ENCODE results near the gene ANXA4.
"Not testable (repeated sequence)": the region's sequence is repeated elsewhere in the genome, so short reads cannot be mapped to it uniquely, and the experiment has no call there.

ANXA4 gene

DNA sequence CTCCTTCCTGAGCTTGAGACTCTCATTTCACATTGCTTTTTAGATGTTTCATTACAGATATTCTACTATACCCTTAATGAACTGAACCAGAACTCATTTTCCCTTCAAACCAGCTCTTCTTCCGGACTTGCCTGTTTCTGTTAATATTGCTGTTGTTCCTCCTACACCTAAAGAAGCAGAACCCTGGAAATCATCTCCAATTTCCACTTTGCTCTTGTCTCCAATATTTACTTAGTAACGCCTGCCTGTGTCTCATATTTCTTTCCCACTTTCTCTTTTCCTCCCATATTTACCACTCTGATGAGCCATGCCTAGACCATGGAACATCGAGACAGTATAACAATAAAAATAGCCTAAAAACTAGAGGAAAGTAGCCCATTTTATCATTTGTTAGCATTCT lies 69.7 kb downstream of the ANXA4 start:
- no peak for DNase-seq

DNA sequence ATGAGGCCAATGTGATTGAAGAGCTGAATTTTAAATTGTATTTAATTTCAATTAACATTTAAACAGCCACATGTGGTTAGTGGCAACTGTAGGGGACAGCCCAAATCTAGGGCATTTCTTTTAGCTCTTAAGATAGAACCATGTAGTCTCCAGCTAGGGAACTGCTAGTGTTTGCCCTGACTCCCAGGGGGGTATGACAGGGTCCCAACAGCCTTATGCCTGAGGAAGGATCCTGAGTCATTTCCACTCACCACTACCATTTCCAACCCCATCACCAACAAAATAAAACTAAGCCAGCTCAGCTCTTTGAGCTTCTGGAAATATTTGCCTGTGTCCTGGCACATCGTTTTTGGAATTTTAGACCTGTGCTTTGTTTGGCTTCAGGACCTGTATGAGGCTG lies 73.8 kb downstream of the ANXA4 start:
- DNase-seq, result no peak

DNA sequence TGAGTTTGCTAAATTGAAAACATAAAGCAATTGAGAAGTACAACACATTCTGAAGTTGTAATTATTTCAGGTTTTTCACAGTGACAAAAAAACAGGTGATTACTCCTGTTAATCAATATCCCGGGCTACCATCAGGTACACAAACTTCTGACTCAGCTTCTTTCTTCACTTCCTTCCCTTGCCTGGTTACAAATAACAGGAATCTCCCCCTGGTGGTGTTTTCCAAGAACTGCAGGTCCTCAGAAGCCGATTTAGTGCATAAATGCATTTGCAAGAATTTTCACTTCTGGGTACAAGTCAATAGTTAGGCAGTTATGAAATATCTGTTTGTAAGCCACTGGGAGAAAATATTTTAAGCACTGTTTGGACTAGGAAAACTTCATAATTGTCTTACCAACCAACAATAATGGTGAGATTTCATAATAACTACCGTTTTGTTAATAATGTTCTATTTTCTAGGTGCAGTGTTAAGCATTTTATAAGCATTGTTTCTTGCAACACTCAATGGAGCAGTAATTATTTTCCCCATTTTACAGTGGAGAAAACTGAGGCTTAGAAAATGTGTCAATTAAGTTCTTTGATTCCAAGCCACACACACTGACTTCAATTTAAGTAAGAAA lies 75.1 kb downstream of the ANXA4 start:
- peak; percentile 80 for DNase-seq

DNA sequence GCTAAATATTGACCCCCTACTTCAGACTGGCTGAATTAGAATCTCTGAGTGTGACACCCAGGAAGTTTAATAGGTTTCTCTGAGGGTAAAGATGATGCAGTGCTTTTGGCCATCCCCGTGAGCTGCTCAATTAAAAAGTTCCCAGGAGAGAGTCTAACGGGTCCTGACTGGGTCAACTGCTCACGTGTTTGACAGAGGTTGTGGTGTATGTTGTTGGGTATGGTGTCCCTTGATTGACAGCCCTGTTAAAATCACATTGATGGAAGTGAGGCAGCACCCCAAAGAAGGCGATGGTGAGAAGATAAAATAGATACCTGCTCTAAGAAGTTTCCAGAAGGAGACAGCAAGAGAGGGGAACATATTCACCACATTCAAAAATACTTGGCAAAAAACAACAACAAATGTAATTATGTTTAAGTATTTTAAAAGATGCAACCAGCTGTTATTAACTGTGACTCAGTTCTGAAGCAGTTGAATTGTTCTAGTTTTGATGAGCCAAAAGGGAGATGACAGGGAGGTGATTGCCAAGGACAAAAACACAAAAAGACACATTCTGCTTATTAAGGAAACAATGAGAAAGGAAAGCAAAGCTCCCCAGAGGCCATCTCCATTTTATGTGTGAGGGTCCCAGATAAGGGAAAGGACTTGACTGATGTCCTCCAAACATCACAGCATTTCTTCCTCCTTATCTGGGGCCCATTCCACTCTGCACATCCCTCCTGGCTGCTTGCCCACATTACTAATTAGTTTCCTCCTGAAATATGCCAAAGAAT lies 76.0 kb downstream of the ANXA4 start:
- no peak for DNase-seq

DNA sequence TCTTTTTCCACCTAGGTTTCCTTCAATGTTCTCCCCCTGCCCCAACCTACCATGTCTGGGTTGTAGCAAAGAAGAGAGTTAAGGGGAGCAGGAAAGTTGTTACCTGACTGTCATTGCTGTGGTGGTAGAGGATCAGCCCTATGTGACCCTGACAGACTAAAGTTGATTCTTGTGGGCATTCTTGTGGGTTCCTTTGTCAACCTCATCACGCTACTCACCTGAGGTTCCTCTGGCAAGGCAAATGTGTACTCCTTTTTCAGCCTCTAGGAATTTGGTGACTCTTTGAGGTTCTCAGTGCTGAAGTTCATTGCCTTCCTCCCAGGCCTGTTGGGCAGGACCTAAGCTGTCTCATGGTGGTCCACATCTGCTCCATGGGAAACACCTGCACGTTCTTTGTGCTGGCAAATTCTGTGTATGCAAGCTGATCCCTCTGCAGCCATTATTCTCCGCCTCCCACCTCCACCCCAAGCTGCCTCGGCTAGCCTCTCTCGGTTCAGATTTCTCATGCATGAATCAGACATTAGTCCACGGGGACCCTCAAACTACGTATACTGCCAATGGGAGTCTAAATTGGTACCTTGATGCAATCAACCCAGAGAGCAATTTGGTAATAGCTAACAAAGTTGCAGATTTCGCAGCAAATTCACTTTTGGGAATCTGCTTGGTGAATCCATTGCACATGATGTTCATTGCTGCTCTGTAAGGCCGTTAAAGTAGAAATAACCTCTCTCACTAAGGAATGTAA lies 86.0 kb downstream of the ANXA4 start:
- peak; percentile 10 for DNase-seq

DNA sequence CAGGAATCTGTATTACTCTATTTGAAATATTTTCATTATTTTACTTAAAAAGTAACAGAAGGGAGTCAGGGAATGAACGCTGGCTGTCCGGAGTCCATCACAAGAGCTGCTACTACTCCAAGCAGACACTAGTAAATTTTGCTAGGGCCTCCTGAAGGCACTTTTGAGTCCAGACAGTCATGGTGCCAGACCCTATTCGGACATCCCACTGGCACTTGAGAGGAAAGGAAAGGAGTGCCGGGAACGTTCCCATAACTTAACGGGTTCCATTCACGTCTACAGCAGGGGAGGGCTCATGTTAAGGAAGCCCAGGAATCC lies 87.0 kb downstream of the ANXA4 start:
- DNase-seq, result no peak

DNA sequence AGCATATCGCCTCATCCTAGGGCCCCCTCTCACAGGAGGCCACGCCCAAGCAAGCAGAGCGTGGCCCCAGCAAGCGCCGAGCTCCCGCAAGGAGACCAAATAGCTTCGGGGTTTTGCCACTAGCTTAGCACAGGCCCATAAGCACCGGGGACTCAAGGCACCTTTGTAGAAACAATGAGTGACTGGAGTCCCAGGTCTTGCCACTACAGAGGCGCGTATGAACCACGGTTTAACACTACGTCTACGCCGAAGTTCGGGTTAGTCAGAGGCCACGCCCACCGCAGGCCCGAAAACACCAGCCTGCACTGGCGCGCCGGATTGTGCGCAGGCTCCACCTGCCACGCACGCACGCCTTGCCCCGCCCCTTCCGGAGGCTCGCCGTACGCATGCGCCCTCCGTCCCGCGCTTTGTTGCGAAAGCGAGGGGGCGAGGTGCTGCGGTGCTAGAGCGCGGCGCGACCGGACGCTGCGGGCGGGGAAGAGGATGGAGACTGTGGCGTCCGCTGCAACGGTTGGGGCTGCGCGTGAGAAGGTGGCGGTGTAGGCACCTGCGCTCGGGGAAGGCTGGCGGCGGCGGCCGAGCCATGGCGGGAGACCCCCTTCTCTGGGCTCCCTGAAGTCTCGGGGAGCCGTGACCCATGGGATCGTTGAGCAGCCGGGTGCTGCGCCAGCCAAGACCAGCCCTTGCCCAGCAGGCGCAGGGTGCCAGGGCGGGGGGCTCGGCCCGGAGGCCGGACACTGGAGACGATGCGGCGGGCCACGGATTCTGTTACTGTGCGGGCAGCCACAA lies 87.5 kb downstream of the ANXA4 start, which contains the start of gene GMCL1:
TSS of gene GMCL1 (plus strand) at position 405 of the 789 bp plus-strand sequence. CDS start at position 638, 233 bp downstream.
- DNase-seq, result peak; percentile 95

DNA sequence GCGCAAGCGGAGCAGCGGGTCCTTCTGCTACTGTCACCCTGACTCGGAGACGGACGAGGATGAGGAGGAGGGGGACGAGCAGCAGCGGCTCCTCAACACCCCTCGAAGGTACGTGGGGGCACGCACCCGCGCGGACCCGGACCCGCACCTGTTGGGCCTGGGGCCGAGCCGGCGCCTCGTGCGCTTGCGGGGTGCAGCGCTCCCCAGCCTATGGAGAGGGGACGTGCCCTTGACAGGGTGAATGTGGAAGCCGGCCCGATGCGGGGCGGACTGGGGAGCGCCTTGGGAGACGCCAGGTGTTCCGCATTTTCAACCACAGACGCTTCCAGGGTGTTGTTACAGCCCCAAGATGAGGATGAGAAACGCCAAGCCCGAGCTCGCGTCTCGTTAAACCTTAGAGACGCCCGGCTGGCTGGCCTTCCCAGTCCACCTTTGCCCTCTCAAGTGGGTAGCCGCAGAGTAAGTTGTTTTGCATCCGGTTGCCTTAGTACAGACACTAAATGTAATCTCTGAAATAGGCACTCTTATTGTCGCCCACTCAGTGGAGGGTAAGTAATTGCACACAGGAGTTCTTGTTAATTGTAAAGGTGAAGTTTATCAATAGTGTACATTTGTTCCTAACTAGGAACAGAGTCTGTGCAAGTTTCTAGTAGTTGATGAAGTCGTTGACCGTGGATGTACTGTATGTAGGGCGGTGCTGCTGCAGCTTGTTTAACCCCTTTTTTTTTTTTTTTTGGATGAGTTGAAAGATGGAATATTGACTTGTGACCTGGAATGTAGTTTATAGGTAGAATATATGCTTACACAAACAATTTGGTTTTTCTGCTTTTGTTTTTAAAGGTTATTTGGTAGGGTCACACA lies 88.3 kb downstream of the ANXA4 start:
- DNase-seq, result no peak

DNA sequence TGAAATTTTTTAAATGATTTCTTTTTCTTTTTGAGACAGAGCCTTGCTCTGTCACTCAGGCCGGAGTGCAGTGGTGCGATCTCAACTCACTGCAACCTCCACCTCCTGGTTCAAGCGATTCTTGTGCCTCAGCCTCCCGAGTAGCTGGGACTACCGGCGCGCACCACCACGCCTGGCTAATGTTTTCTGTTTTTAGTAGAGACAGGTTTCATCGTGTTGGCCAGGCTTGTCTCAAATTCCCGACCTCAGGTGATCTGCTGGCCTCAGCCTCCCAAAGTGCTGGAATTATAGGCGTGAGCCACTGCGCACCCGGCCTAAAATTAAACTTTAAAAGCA lies 88.9 kb downstream of the ANXA4 start:
- not testable (repeated sequence) for DNase-seq

DNA sequence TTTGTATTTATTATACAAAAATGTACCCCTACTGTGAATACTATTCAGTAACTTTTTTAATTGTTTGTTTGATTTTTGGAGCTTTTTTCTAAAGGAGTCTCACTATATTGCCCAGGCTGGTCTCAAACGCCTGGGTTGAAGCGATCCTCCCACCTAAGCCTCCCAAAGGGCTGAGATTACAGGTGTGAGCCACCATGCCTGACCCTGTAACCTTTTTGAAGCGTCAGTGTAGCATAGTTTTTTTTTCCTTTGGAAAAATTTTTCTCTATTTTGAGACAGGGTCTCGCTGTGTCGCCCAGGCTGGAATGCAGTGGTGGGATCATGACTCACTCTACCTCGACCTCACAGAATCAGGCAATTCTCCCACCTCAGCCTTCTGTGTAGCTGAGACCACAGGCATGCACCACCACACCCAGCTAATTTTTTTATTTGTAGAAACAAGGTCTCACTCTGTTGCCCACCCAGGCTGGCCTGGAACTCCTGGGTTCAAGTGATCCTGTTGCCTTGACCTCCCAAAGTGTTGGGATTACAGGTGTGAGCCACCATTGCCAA lies 89.5 kb downstream of the ANXA4 start:
- peak; percentile 24 for DNase-seq

DNA sequence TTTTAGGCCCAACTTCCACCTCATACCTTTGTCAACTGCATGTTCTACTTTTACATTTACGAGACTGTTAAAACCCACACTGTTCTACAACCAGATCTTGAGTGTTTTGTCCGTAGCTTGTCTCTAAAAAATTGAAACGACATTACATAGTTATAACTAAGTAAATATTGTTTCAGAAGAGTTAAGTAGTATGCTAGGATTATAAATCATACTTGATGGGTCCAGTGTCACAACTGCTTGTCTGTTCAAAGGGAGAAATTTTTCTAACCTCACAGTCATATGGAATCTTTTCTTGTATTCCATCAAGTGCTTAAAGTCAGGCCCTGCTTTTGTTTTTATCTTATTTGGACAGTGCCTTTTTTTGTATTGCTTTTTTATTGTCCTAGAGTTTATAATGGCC lies 91.8 kb downstream of the ANXA4 start:
- DNase-seq, result no peak

DNA sequence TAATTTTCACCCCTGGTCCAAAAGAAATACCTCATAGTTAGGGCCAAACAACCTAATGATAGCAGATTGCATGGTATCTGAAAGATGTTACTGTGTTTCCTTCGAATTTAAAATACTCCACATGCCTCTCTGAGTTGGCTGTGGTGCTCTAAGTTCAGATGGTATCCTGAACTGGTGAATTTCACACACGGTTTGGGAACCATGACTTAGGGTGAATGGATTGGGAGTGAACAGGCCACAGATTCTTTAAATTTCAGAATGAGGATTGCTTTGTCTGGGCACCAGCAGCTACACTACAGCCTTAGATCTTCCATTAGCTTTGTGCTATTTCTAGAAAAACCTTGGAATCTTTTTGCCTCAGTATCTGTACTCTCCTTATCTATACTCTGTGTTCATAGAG lies 93.7 kb downstream of the ANXA4 start:
- DNase-seq, result no peak

DNA sequence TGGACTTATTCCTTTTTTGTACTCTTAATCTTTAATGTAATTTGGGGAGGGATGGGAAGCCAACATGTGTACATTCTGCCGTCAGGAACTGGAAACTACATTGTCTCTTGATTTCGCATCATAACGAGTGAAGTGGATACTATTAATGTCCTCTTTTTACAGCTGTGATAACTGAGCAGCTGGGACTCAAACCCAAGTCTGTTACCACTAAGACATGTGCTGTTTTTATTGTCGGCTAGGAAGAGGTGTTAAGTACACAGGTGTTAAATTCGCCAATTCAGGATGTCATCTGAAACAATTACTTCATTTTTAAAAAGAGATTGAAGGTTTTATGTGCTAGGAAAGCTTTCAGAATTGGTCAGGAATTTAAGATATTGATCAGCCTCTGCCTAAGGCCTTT lies 94.4 kb downstream of the ANXA4 start:
- DNase-seq, result no peak

DNA sequence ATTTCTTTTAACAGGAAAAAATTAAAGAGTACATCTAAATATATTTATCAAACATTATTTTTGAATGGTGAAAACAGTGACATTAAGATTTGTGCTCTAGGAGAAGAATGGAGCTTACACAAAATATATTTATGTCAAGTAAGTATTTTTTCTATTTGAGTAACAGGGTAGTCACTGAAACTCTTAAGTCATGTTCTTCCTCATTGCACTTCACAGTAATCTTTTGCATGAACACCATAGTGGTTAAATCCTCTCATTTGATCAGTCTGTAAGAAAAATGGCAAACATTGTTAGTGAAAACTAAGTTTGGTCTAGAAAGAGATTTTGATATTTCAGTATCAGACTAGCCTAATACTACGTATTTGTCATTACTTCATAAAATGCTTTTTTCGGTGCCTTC lies 95.6 kb downstream of the ANXA4 start:
- DNase-seq, result no peak

DNA sequence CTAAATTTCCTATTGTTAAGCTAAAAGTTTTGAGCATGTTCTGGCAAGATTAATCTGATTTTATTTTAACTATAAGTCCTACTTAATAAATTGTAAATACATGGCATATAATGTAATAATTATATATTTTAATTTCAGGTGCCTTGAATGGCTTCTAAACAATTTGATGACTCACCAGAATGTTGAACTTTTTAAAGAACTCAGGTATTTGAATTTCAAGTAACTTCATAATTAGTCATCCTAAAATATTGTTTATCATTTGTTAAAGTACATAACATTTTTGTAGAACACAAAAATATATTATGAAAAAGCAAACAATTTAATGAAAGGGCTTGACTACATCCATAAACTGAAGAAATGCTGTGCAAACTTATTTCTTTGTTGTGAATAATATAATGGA lies 102.1 kb downstream of the ANXA4 start:
- DNase-seq, result no peak

DNA sequence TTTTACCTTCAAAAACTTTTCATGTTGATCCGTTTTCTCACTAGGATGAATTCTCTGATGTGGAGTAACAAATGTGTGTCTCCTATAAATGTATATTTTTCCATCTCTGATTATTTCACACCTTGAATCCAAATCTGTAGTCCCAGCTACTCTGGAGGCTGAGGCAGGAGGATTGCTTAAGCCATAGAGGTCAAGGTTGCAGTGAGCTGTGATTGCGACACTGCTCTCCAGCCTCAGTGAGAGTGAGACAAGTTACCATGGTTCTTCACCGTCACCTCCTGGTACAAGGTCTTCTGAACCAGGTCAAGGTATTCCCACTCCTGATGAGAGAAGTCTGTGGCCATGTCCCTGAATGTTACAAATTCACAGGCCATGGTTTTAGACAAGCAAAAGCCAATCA lies 102.6 kb downstream of the ANXA4 start:
- no peak for DNase-seq

DNA sequence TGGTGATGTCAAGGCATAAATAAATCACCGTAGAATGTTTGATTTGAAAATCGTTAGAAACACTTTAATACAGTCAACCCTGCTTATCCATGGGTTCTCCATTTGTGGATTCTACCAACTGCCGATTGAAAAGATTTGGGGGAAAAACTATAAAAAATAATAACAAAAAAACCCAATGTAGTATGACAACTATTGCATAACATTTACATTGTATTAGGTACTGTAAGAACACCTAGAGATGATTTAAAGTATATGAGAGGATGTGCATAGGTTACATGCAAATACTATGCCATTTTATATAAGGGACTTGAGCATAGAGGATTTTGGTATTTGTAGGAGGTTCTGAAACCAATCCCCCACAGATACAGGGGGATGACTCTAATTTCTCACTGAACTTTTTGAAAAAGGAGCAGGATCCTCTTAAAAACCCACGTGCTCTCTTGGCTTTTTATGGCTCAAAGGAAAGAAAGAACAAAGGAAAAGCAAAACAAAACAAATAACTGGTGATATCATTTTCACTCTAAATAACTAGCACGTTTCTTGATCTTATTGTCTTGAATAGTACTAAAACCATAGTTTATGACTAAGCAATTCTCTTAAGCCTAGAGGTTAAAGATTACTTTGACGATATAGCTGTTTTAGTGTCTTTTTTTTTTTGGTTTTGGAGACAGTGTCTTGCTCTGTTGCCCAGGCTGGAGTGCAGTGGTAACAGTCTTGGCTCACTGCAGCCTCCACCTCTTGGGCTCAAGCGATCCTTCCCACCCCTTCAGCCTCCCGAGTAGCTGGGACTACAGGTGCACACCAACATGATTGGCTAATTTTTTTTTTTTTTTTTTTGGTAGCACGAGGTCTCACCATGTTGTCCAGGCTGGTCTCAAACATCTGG lies 104.5 kb downstream of the ANXA4 start:
- no peak for DNase-seq

DNA sequence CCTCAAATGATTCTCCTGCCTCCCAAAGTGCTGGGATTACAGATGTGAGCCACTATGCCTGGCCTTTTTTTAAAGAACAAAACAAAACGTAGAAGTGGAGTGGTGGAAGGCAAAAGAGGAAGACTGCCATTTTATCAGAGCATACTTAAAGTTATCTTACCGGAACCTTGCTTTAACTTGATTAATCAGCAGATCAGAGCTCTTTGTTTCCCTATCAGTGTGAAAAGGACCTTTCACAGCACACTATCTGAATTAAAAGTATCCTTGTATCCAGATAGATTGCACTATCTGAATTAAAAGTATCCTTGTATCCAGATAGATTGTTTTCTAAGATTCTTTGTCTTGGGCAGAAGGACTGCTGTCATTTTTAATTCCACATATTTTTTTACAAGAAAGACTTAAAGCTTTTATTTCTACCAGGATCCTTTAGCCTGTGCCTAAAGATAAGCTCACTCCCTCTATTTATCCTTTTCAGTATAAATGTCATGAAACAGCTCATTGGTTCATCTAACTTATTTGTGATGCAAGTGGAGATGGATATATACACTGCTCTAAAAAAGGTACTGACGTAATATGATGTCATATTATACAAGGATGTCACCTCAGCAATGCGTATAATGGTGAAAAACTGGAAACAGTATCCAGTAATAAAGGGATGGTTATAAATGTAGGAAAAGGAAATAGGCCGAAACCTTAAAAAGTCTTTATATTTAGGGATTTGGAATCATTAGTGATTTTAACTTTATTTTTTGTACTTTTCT lies 105.3 kb downstream of the ANXA4 start:
- no peak for DNase-seq

DNA sequence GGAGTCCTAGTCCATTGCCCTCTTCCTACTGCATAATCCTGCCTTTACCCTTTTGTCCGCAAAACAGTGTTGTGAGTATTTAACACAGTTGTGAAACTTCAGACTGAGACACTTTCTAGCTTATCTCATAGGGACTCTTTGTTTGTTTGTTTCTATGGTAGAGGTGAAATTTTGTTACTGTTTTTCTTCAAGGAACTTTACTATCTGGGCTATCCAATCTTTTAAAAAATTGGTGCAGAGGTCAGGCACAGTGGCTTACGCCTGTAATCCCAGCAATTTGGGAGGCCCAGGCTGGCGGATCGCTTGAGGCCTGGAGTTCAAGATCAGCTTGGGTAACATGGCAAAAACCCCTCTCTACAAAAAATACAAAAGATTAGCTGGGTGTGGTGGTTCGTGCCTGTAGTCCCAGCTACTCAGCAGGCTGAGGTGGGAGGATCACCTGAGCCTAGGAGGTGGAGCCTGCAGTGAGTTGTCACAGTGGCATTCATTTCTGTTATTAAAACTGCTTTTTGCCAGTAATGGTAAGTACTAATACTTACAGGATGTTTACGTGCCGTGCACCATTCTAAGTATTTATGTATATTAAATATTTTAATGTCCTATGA lies 106.4 kb downstream of the ANXA4 start:
- DNase-seq, result no peak

DNA sequence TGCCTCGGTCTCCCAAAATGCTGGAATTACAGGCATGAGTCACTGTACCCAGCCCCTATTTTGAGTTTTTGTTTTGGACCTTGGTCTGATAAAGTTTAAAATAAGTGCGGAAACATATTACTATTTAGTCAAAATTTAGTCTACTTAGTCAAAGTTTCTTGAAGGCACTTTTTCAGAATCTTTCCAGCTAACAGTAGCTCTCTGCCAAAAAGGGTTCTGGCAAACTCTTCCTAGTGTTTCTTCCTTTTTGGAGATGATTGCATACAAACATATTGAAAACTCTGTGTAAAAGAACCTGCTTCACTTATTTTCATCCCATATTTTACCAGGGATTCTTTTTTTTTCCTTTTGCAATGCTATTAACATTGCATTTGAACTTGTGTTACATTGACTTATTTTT lies 116.3 kb downstream of the ANXA4 start:
- DNase-seq, result no peak

Measured in fibroblast of skin of abdomen (primary cell).